K562 (cell line): ENCODE measurements around the gene MPRIP. TPM values are rescaled to one million over a fixed set of nuclear protein-coding genes. Genes with fewer than 3 reads are reported as not detected.
A peak's percentile ranks its signal among the peaks of the same experiment; 100 is the strongest.

ENCODE experiments used
- ARID4B ChIP-seq: sonication (generic); formaldehyde crosslinking; IDR thresholded peaks from 2 replicates; pipeline ENCODE4 v1.8.0; 2022; ENCODE audit warnings: mild to moderate bottlenecking, missing genetic modification reagents
- CBFA2T3 ChIP-seq: fragments of 450-650 bp; IDR thresholded peaks from 2 replicates; pipeline ENCODE4 v1.6.1; 2017
- CREB3 ChIP-seq: fragments of 450-650 bp; conservative IDR thresholded peaks from 2 replicates; pipeline ENCODE4 v1.6.1; 2016; ENCODE audit warnings: missing genetic modification characterization, low read depth, mild to moderate bottlenecking, missing compliant biosample characterization, moderate library complexity
- EHMT2 ChIP-seq: fragments of 450-650 bp; IDR thresholded peaks from 2 replicates; pipeline ENCODE4 v1.6.1; 2018; ENCODE audit warnings: antibody characterized with exemption
- ESRRA ChIP-seq: fragments of 450-650 bp; IDR thresholded peaks from 2 replicates; pipeline ENCODE4 v1.6.1; 2014; ENCODE audit warnings: low read depth, mild to moderate bottlenecking, moderate library complexity, borderline replicate concordance
- FUS ChIP-seq: fragments of 200-400 bp; formaldehyde crosslinking; optimal IDR thresholded peaks from 2 replicates; pipeline ENCODE3; 2017; ENCODE audit warnings: low read depth, low read length
- HOXB6 ChIP-seq: fragments of 250-450 bp; sonication (Bioruptor Pico); IDR thresholded peaks from 2 replicates; pipeline ENCODE4 v1.5.1; 2022; ENCODE audit warnings: mild to moderate bottlenecking, borderline replicate concordance
- IFI16 ChIP-seq: fragments of 250-450 bp; sonication (Bioruptor Pico); IDR thresholded peaks from 2 replicates; pipeline ENCODE4 v2.1.2; 2022; ENCODE audit warnings: mild to moderate bottlenecking, inconsistent platforms
- ILK ChIP-seq: fragments of 450-650 bp; IDR thresholded peaks from 2 replicates; pipeline ENCODE4 v1.6.1; 2016; ENCODE audit warnings: missing genetic modification characterization, low read depth, mild to moderate bottlenecking, missing compliant biosample characterization, moderate library complexity, borderline replicate concordance
- L3MBTL2 ChIP-seq: fragments of 450-650 bp; IDR thresholded peaks from 2 replicates; pipeline ENCODE4 v1.6.1; 2016; ENCODE audit warnings: mild to moderate bottlenecking, moderate library complexity
- MAFG ChIP-seq: fragments of 450-650 bp; conservative IDR thresholded peaks from 2 replicates; pipeline ENCODE4 v1.6.1; 2016; ENCODE audit warnings: missing genetic modification characterization, missing compliant biosample characterization
- MAFK ChIP-seq: IDR thresholded peaks from 2 replicates; pipeline ENCODE4 v1.6.1; 2011; ENCODE audit warnings: low read length, improper control_type of control experiment
- MCM7 ChIP-seq, 2 experiments: fragments of 450-650 bp; IDR thresholded peaks; 2 replicates each; pipeline ENCODE4 v1.6.1; 2016 to 2018
- MITF ChIP-seq: IDR thresholded peaks from 2 replicates; pipeline ENCODE4 v1.6.1; 2014; ENCODE audit warnings: antibody characterized with exemption
- MYNN ChIP-seq, 2 experiments: sonication (generic); formaldehyde crosslinking in 1 of 2; IDR thresholded peaks; 2 replicates each; pipeline versions ENCODE4 v1.5.0 to v1.6.1; 2016 to 2020; ENCODE audit warnings: antibody characterized with exemption in 1 of 2, missing genetic modification reagents in 1 of 2
- NCOA2 ChIP-seq, 2 experiments: fragments of 450-650 bp; IDR thresholded peaks; 2 replicates each; pipeline ENCODE4 v1.6.1; 2018; ENCODE audit warnings: mild to moderate bottlenecking in 2 of 2, moderate library complexity in 1 of 2; ENCODE audit not compliant: partially characterized antibody in 2 of 2
- SAFB2 ChIP-seq: fragments of 200-400 bp; formaldehyde crosslinking; IDR thresholded peaks from 2 replicates; pipeline ENCODE4 v1.6.1; 2018; ENCODE audit warnings: borderline replicate concordance, low read length, low read depth, moderate library complexity; ENCODE audit not compliant: severe bottlenecking
- SMARCC2 ChIP-seq: fragments of 450-650 bp; IDR thresholded peaks from 2 replicates; pipeline ENCODE4 v1.6.1; 2017; ENCODE audit warnings: antibody characterized with exemption, moderate library complexity, mild to moderate bottlenecking, low read depth
- STAG1 ChIP-seq: sonication (generic); formaldehyde crosslinking; IDR thresholded peaks from 2 replicates; pipeline ENCODE4 v1.5.0; 2020; ENCODE audit warnings: missing genetic modification reagents, borderline replicate concordance
- TARDBP ChIP-seq: fragments of 450-650 bp; IDR thresholded peaks from 2 replicates; pipeline ENCODE4 v1.6.1; 2016
- TCF7 ChIP-seq: sonication (generic); IDR thresholded peaks from 2 replicates; pipeline ENCODE4 v1.6.1; 2016; ENCODE audit warnings: antibody characterized with exemption, borderline replicate concordance
- THAP7 ChIP-seq: fragments of 250-450 bp; sonication (Bioruptor Pico); IDR thresholded peaks from 2 replicates; pipeline ENCODE4 v1.5.0; 2021
- ZNF668 ChIP-seq: fragments of 250-450 bp; sonication (Bioruptor Pico); IDR thresholded peaks from 2 replicates; pipeline ENCODE4 v1.8.0; 2022; ENCODE audit warnings: mild to moderate bottlenecking, inconsistent platforms
- ZNF699 ChIP-seq: fragments of 250-450 bp; sonication (Bioruptor Pico); IDR thresholded peaks from 2 replicates; pipeline ENCODE4 v1.8.0; 2021; ENCODE audit warnings: mild to moderate bottlenecking, moderate library complexity; ENCODE audit not compliant: insufficient replicate concordance
- ZNF785 ChIP-seq: fragments of 250-450 bp; sonication (Bioruptor Pico); IDR thresholded peaks from 2 replicates; pipeline ENCODE4 v1.4.0; 2020; ENCODE audit warnings: mild to moderate bottlenecking
- polyA plus RNA-seq, 8 experiments: library from polyadenylated mRNA; depleted of rRNA in 4 of 8; stranded (reverse) in 5 of 8; unstranded in 3 of 8; fragments of >200 nt; fragmentation: Nextera tagmentation in 2 of 8; fragmentation: Illumina TruSeq in 1 of 8; extraction: Ambion mirVana in 2 of 8; extraction: Trizol in 1 of 8; gene quantifications; 2 replicates each; pipeline versions ENCODE4 v1.2.1 to v1.2.3, GENCODE V29; 2011 to 2014; ENCODE audit warnings: inconsistent platforms in 1 of 8, missing spikeins in 1 of 8
- total RNA-seq, 7 experiments: library from RNA; depleted of rRNA in 6 of 7; stranded (reverse); fragments of >200 nt in 6 of 7; fragmentation: Illumina TruSeq in 2 of 7; extraction: Trizol in 2 of 7; gene quantifications; 2 replicates each; pipeline versions ENCODE4 v1.2.1 to v1.2.3, GENCODE V29; 2011 to 2021; ENCODE audit warnings: low replicate concordance in 1 of 7

The MPRIP gene
- total and polyA plus RNA-seq, 9 of the 15 experiments (the other 6 are each of a cell fraction or from before 2014, with no cell fraction given): 10.0 to 72.6 (median 30.1) TPM

GRCh38 chr17:17088086-17088485 lies 45.8 kb downstream of the MPRIP start (continued):
- TF ChIP-seq ESRRA: no peak
- no peak for TF ChIP-seq ZNF668 (CRISPR knock-in tag)
- no peak for TF ChIP-seq TARDBP
- no peak for TF ChIP-seq IFI16 (CRISPR knock-in tag)
- no peak for TF ChIP-seq MYNN (IDR thresholded peaks at IDR 0.05)
- no peak for TF ChIP-seq MYNN (CRISPR knock-in tag; IDR thresholded peaks at IDR 0.05)
- no peak for TF ChIP-seq STAG1 (CRISPR knock-in tag)
- TF ChIP-seq SMARCC2: no peak
- no peak for TF ChIP-seq MAFG (tag)
- TF ChIP-seq ZNF699 (CRISPR knock-in tag): no peak
- TF ChIP-seq TCF7: no peak
- TF ChIP-seq MAFK: no peak
- no peak for TF ChIP-seq NCOA2 (IDR thresholded peaks at IDR 0.05; ENCODE audit: partially characterized antibody in 2 of 2)
- no peak for TF ChIP-seq THAP7 (CRISPR knock-in tag)
- peak; percentile 78 for TF ChIP-seq CBFA2T3
- TF ChIP-seq L3MBTL2: no peak
- TF ChIP-seq ARID4B (CRISPR knock-in tag): no peak
- no peak for TF ChIP-seq FUS
- peak; percentile 47; the same call in 1 of the 2 replicates for TF ChIP-seq MITF
- no peak for TF ChIP-seq HOXB6 (CRISPR knock-in tag)
- no peak for TF ChIP-seq CREB3 (tag)
- no peak for TF ChIP-seq ILK (tag)
- TF ChIP-seq MCM7 (IDR thresholded peaks at IDR 0.05): no peak
- TF ChIP-seq ZNF785 (CRISPR knock-in tag): no peak
- TF ChIP-seq EHMT2: no peak
- no peak for TF ChIP-seq SAFB2
